GM12864 (cell line): ENCODE data around the gene SLAMF7.
A peak's percentile ranks its signal among the peaks of the same experiment; 100 is the strongest.

Experiments used
- DNase-seq: peaks from one replicate; pipeline ENCODE4 v3.0.0-alpha.2; 2011; ENCODE audit warnings: low read depth
- H3K4me3 ChIP-seq: 2 replicates; pipeline ENCODE4 v1.5.1; 2011; ENCODE audit warnings: mild to moderate bottlenecking, low read depth, low read length, control low read depth
- CTCF ChIP-seq: IDR thresholded peaks from 2 replicates; pipeline ENCODE4 v1.5.1; 2011; ENCODE audit warnings: low read depth, mild to moderate bottlenecking, moderate library complexity, low read length, control low read depth, inconsistent platforms; ENCODE audit errors: missing control alignments

SLAMF7 gene

DNA sequence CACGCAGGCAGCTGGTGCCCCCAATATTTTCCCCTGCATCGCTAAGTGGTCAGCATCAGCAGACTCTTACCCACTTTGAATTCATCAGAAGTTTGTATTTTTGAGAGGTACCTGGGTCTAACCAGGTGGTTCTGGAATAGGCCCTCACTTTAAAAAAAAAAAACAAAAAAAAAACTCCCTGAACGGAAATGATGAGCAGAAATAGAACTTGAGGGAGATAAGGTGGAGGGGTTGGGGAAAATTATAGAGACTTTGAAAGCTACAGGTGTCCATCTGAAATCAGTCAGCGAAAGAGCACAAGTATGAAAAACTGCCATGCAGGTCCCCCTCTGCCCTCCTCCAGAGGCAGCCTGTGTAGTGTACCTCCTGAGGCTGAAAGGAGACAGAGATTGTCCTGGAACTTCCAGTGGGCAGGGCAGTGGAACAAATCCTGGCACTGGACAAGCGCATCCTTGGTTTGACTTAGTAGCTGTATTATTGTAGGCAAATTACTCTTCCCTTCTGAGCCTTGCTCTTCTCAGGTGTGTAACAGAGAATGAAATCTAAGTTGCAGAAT, 1.2 kb downstream of the SLAMF7 start:
- peak overlapping the region; percentile 75 for H3K4me3 ChIP-seq
- no peak for DNase-seq
- TF ChIP-seq CTCF, result no peak

DNA sequence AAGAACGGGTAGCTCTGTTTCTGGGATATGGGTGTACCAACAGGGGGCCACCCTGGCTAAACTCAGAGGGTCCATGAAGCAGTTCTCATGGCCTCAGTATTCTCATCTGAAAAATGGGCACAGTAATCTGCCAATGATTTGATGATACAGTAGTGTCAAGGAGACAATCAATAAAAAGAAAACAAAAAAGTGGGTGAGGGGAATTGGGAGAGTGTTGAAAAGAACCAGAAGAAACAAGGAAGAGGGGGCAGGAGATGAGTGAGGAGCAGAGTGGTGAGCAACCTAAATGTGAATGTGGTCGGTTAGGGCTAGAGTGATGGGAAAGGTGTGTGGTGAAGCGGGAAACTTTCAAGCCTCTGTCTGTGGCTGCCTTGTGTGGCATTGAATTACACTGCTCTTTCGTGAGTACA, 2.0 kb downstream of the SLAMF7 start:
- no peak for TF ChIP-seq CTCF
- no peak for DNase-seq
- H3K4me3 ChIP-seq, result peak overlapping the region; percentile 75

- DNase-seq, result no peak
- peak overlapping the region; percentile 75 for H3K4me3 ChIP-seq
- TF ChIP-seq CTCF, result no peak
Measured at GRCh38 chr1:160741612-160742348, 2.7 kb downstream of the SLAMF7 start.

GRCh38 chr1:160742428-160743127, 3.5 kb downstream of the SLAMF7 start:
- TF ChIP-seq CTCF, result no peak
- no peak for DNase-seq
- peak overlapping the region; percentile 75 for H3K4me3 ChIP-seq

DNA sequence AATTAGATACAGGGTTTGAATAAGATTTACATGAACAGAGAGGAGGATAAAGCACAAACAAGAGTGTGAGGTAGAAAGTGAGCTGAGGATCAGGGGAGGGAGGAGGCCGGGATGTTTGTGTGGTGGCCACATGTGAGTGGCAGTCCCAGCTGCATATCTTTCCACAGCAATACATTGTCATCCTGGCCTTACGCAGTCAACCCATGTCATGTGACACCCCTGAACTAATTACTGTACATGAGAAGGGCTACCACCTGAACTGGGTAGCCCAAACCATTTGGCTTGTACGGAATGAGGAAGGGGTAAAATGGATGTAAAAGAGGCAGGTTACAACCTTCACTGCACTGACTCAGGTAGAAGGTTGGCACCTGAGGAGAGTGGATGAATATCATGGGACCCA, 4.2 kb downstream of the SLAMF7 start:
- no peak for DNase-seq
- TF ChIP-seq CTCF, result no peak
- H3K4me3 ChIP-seq, result peak overlapping the region; percentile 4; the same call in 1 of the 2 replicates

- DNase-seq, result no peak
- peak overlapping the region; percentile 3; the same call in 1 of the 2 replicates for H3K4me3 ChIP-seq
- TF ChIP-seq CTCF, result no peak
Measured at GRCh38 chr1:160744199-160744851, 5.3 kb downstream of the SLAMF7 start.
